Liver (tissue), 9 donors: ENCODE data around the gene PDCD6IP. TPM values are rescaled to one million over a fixed set of nuclear protein-coding genes. Genes with fewer than 3 reads are reported as not detected.

Source experiments
- DNase-seq: peaks from one replicate; pipeline ENCODE4 v3.0.0-alpha.2; 2017; ENCODE audit warnings: low spot score
- H3K27ac ChIP-seq, 2 donors: one replicate each; pipeline ENCODE4 v1.7.0; 2013; ENCODE audit warnings: inconsistent platforms in 2 of 2, low read length in 2 of 2, control low read depth in 1 of 2, low read depth in 1 of 2, mild to moderate bottlenecking in 1 of 2
- H3K27me3 ChIP-seq, 4 donors: one replicate each; pipeline versions ENCODE4 v1.6.1 to v1.7.0; 2013; ENCODE audit warnings: low read length in 3 of 4, inconsistent platforms in 1 of 4, mild to moderate bottlenecking in 1 of 4, moderate library complexity in 1 of 4; ENCODE audit not compliant: control insufficient read depth in 4 of 4, insufficient read depth in 4 of 4
- H3K36me3 ChIP-seq, 4 donors: one replicate each; pipeline versions ENCODE4 v1.6.1 to v1.7.0; 2013; ENCODE audit warnings: low read length in 3 of 4, mild to moderate bottlenecking in 3 of 4, low read depth in 1 of 4, moderate library complexity in 1 of 4; ENCODE audit not compliant: control insufficient read depth in 4 of 4, insufficient read depth in 3 of 4
- H3K4me1 ChIP-seq, 4 donors: one replicate each; pipeline versions ENCODE4 v1.6.1 to v1.7.0; 2013; ENCODE audit warnings: low read length in 3 of 4, mild to moderate bottlenecking in 3 of 4, moderate library complexity in 1 of 4; ENCODE audit not compliant: control insufficient read depth in 4 of 4, insufficient read depth in 4 of 4
- H3K4me3 ChIP-seq, 3 donors: one replicate each; pipeline versions ENCODE4 v1.6.1 to v1.7.0; 2013; ENCODE audit warnings: low read length in 3 of 3, control low read depth in 1 of 3, low read depth in 1 of 3, mild to moderate bottlenecking in 1 of 3
- H3K9ac ChIP-seq, 2 donors: one replicate each; pipeline ENCODE4 v1.7.0; 2013; ENCODE audit warnings: low read length in 2 of 2, mild to moderate bottlenecking in 2 of 2, moderate library complexity in 2 of 2, control low read depth in 1 of 2, low read depth in 1 of 2
- H3K9me3 ChIP-seq, 4 donors: one replicate each; pipeline versions ENCODE4 v1.6.1 to v1.7.0; 2013; ENCODE audit warnings: low read length in 3 of 4; ENCODE audit not compliant: control insufficient read depth in 4 of 4
- EGR1 ChIP-seq, 2 donors: IDR thresholded peaks; 2 replicates each; pipeline ENCODE4 v1.6.1; 2016 to 2018; ENCODE audit warnings: antibody characterized with exemption in 2 of 2, low read depth in 2 of 2
- FOXA2 ChIP-seq: IDR thresholded peaks from 2 replicates; pipeline ENCODE4 v1.6.1; 2016; ENCODE audit warnings: antibody characterized with exemption
- GABPA ChIP-seq, 2 donors: IDR thresholded peaks in 1 of 2; conservative IDR thresholded peaks in 1 of 2; 2 replicates each; pipeline ENCODE4 v1.6.1; 2016; ENCODE audit warnings: antibody characterized with exemption in 2 of 2, mild to moderate bottlenecking in 1 of 2, moderate library complexity in 1 of 2
- HNF4G ChIP-seq: IDR thresholded peaks from 2 replicates; pipeline ENCODE4 v1.6.1; 2016; ENCODE audit warnings: antibody characterized with exemption
- JUND ChIP-seq, 2 donors: IDR thresholded peaks; 2 replicates each; pipeline ENCODE4 v1.6.1; 2016; ENCODE audit warnings: antibody characterized with exemption in 2 of 2
- NR2F2 ChIP-seq: IDR thresholded peaks from 2 replicates; pipeline ENCODE4 v1.6.1; 2016; ENCODE audit warnings: antibody characterized with exemption
- RAD21 ChIP-seq, 2 donors: IDR thresholded peaks; 2 replicates each; pipeline ENCODE4 v1.6.1; 2016; ENCODE audit warnings: antibody characterized with exemption in 2 of 2, mild to moderate bottlenecking in 2 of 2
- REST ChIP-seq: IDR thresholded peaks from 2 replicates; pipeline ENCODE4 v1.6.1; 2016; ENCODE audit warnings: antibody characterized with exemption, mild to moderate bottlenecking
- RXRA ChIP-seq, 2 donors: IDR thresholded peaks; 2 replicates each; pipeline ENCODE4 v1.6.1; 2017 to 2018; ENCODE audit warnings: antibody characterized with exemption in 2 of 2, mild to moderate bottlenecking in 1 of 2
- SP1 ChIP-seq: IDR thresholded peaks from 2 replicates; pipeline ENCODE4 v1.6.1; 2018; ENCODE audit warnings: antibody characterized with exemption, mild to moderate bottlenecking
- ZBTB33 ChIP-seq: IDR thresholded peaks from 2 replicates; pipeline ENCODE4 v1.6.1; 2016; ENCODE audit warnings: antibody characterized with exemption
- WGBS: extraction: QIAGEN DNeasy Blood & Tissue Kit; methylation state at CpG from one replicate; pipeline ENCODE4 v1.1.7; 2013; 5-methylcytosine and 5-hydroxymethylcytosine counted together
- polyA plus RNA-seq, 2 donors: library from polyadenylated mRNA; stranded (reverse) in 1 of 2; unstranded in 1 of 2; fragments of 200-250 nt in 1 of 2; fragments of >200 nt in 1 of 2; fragmentation: Nextera tagmentation in 1 of 2; extraction: Ambion mirVana in 1 of 2; gene quantifications; one replicate each; pipeline versions ENCODE4 v1.2.1 to v1.2.3, GENCODE V29; 2013 to 2015
- total RNA-seq, 2 donors: library from RNA; depleted of rRNA; stranded (reverse); fragments of >200 nt; gene quantifications; one replicate each; pipeline ENCODE4 v1.2.3, GENCODE V29; 2014
- TF ChIP-seq, protein P1 (sequence below): IDR thresholded peaks from 2 replicates; pipeline ENCODE4 v1.6.1; 2016; ENCODE audit warnings: antibody characterized with exemption
- donor health status: healthy.
- donor health status: healthy.
- donor health status: healthy.
- donor health status: healthy.
- donor health status: healthy.

PDCD6IP gene
- total and polyA plus RNA-seq, 4 donors = 31.9 to 73.8 (median 47.9) TPM

GRCh38 chr3:33914731-33915379, 116.4 kb downstream of the PDCD6IP start:
- Histone ChIP-seq H3K27ac (no peak overlapping the region), H3K9me3 (no peaks in the 10 kb centered on the region), H3K27me3 (no peaks in the 10 kb centered on the region), H3K9ac (no peak overlapping the region), H3K4me1 (no peaks in the 10 kb centered on the region), H3K36me3 (no peaks in the 10 kb centered on the region), H3K4me3 (no peak overlapping the region)
- 70% methylated on average over 12 of the region's 12 CpGs for WGBS
- TF ChIP-seq ZBTB33 = no peak
- DNase-seq = no peak

- Histone ChIP-seq H3K4me1 (no peaks in the 10 kb centered on the region), H3K4me3 (no peak overlapping the region), H3K27me3 (no peaks in the 10 kb centered on the region), H3K9me3 (no peaks in the 10 kb centered on the region), H3K27ac (no peak overlapping the region), H3K36me3 (no peaks in the 10 kb centered on the region), H3K9ac (no peak overlapping the region)
- no peak for DNase-seq
- 56% methylated on average over 9 of the region's 9 CpGs for WGBS
- TF ChIP-seq GABPA (IDR thresholded peaks at IDR 0.05 in 1 of 2, conservative IDR thresholded peaks at IDR 0.05 in 1 of 2) = no peak
- TF ChIP-seq JUND (IDR thresholded peaks at IDR 0.05) = no peak
- TF ChIP-seq REST = no peak
- no peak for TF ChIP-seq EGR1 (IDR thresholded peaks at IDR 0.05; ENCODE audit: low read depth in 2 of 2)
- TF ChIP-seq HNF4G = no peak
- peak in 1 of 2 donors; percentile 27 for TF ChIP-seq RAD21 (IDR thresholded peaks at IDR 0.05)
- TF ChIP-seq SP1 = no peak
- TF ChIP-seq RXRA (IDR thresholded peaks at IDR 0.05) = no peak
Observed at GRCh38 chr3:33915796-33916546, 117.5 kb downstream of the PDCD6IP start.

GRCh38 chr3:33918126-33918756, 119.8 kb downstream of the PDCD6IP start:
- no peak for DNase-seq
- WGBS = 86% methylated on average over 4 of the region's 4 CpGs
- H3K9ac ChIP-seq = no peak overlapping the region
- no peaks in the 10 kb centered on the region for H3K27me3 ChIP-seq
- H3K27ac ChIP-seq = no peak overlapping the region
- H3K4me1 ChIP-seq = no peaks in the 10 kb centered on the region
- H3K4me3 ChIP-seq = no peak overlapping the region
- H3K9me3 ChIP-seq = no peaks in the 10 kb centered on the region
- TF ChIP-seq NR2F2 (no peak), JUND (IDR thresholded peaks at IDR 0.05) (no peak), SP1 (no peak), REST (no peak), GABPA (IDR thresholded peaks at IDR 0.05 in 1 of 2, conservative IDR thresholded peaks at IDR 0.05 in 1 of 2) (no peak), FOXA2 (no peak)
- TF ChIP-seq, protein P1, sequence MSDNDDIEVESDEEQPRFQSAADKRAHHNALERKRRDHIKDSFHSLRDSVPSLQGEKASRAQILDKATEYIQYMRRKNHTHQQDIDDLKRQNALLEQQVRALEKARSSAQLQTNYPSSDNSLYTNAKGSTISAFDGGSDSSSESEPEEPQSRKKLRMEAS = no peak
- no peaks in the 10 kb centered on the region for H3K36me3 ChIP-seq
